Adrenal gland (tissue), 12 donors: ENCODE data around the gene GRIK1. TPM values are rescaled to one million over a fixed set of nuclear protein-coding genes. Genes with fewer than 3 reads are reported as not detected.

Source experiments
- DNase-seq, 7 donors: peaks; one replicate each; pipeline ENCODE4 v3.0.0-alpha.2; 2019 to 2020
- H3K27ac ChIP-seq, 5 donors: fragments of 200-600 bp; sonication (generic) in 4 of 5; 1 replicate in 3 of 5; 2 replicates in 2 of 5; pipeline versions ENCODE4 v1.5.1 to v1.8.0; 2016 to 2020; ENCODE audit warnings: mild to moderate bottlenecking in 1 of 5
- H3K27me3 ChIP-seq: fragments of 200-600 bp; 2 replicates; pipeline ENCODE4 v1.8.0; 2021
- H3K36me3 ChIP-seq, 2 donors: fragments of 200-600 bp; replicated peaks in 1 of 2; 1 replicate in 1 of 2; 2 replicates in 1 of 2; pipeline versions ENCODE4 v1.5.1 to v1.8.0; 2018 to 2022
- H3K4me1 ChIP-seq, 2 donors: fragments of 200-600 bp; replicated peaks in 1 of 2; 1 replicate in 1 of 2; 2 replicates in 1 of 2; pipeline versions ENCODE4 v1.5.1 to v1.8.0; 2018 to 2021
- H3K4me3 ChIP-seq, 4 donors: fragments of 200-600 bp; sonication (generic) in 3 of 4; one replicate each; pipeline ENCODE4 v1.5.1; 2016 to 2018
- H3K9me3 ChIP-seq, 3 donors: fragments of 200-600 bp; sonication (generic) in 1 of 3; replicated peaks in 1 of 3; 1 replicate in 2 of 3; 2 replicates in 1 of 3; pipeline versions ENCODE4 v1.5.1 to v1.8.0; 2016 to 2021
- POLR2A ChIP-seq, 2 donors: fragments of 450-650 bp; IDR thresholded peaks; one replicate each; pipeline ENCODE4 v1.6.1; 2017; ENCODE audit warnings: antibody characterized with exemption in 2 of 2, mild to moderate bottlenecking in 2 of 2, moderate library complexity in 1 of 2
- WGBS, 4 donors: extraction: QIAGEN DNeasy Blood & Tissue Kit in 2 of 4; methylation state at CpG; one replicate each; pipeline versions ENCODE4 v1.1.5 to v1.1.7; 2013 to 2017; 5-methylcytosine and 5-hydroxymethylcytosine counted together
- intact Hi-C, 2 donors: fragments of 100-400 bp; cut with DNase I; formaldehyde crosslinking; loops; one replicate each; pipeline versions ENCODE4 v1.14.1 to v1.15.0; 2022 to 2023
- polyA plus RNA-seq, 3 donors: library from polyadenylated mRNA; stranded (reverse); fragments of 200-250 nt in 2 of 3; fragments of 350-450 nt in 1 of 3; fragmentation: Illumina TruSeq in 1 of 3; extraction: RNeasy Lipid Tissue Mini Kit (QIAGEN cat#74804) in 1 of 3; gene quantifications; one replicate each; pipeline ENCODE4 v1.2.3, GENCODE V29; 2013 to 2014
- total RNA-seq, 9 donors: library from RNA; depleted of rRNA in 4 of 9; stranded (reverse); fragments of >200 nt in 4 of 9; fragments of 120-200 nt in 1 of 9; fragmentation: NEBNext Ultra II Directional in 1 of 9; extraction: Animal tissue kit (Norgen Biotek cat#: 25700) in 1 of 9; gene quantifications; one replicate each; pipeline versions ENCODE4 v1.1.0 to v1.2.4, GENCODE V29; 2013 to 2023
- TF ChIP-seq, protein P1 (sequence below), 6 experiments: fragments of 450-650 bp in 4 of 6; fragments of 200-600 bp in 2 of 6; sonication (generic) in 1 of 6; IDR thresholded peaks; 1 replicate in 5 of 6; 2 replicates in 1 of 6; pipeline versions ENCODE4 v1.5.1 to v1.8.0; 2016 to 2021; ENCODE audit warnings: antibody characterized with exemption in 6 of 6, mild to moderate bottlenecking in 2 of 6, moderate library complexity in 1 of 6
- donor health status: healthy with polysubstance abuse.
- donor health status: Bipolar disorder and iron deficiency.
- donor health status: DM: yes; HTN: yes; CAD: no.
- donor health status: DM: no; HTN: no; CAD: no.
- donor health status: DM: no; HTN: no; CAD: no.
- donor health status: DM: yes; HTN: yes; CAD: no.

GRIK1 gene
- total and polyA plus RNA-seq, 12 donors = 0.23 to 47.4 (median 8.1) TPM; not detected in 3

DNA sequence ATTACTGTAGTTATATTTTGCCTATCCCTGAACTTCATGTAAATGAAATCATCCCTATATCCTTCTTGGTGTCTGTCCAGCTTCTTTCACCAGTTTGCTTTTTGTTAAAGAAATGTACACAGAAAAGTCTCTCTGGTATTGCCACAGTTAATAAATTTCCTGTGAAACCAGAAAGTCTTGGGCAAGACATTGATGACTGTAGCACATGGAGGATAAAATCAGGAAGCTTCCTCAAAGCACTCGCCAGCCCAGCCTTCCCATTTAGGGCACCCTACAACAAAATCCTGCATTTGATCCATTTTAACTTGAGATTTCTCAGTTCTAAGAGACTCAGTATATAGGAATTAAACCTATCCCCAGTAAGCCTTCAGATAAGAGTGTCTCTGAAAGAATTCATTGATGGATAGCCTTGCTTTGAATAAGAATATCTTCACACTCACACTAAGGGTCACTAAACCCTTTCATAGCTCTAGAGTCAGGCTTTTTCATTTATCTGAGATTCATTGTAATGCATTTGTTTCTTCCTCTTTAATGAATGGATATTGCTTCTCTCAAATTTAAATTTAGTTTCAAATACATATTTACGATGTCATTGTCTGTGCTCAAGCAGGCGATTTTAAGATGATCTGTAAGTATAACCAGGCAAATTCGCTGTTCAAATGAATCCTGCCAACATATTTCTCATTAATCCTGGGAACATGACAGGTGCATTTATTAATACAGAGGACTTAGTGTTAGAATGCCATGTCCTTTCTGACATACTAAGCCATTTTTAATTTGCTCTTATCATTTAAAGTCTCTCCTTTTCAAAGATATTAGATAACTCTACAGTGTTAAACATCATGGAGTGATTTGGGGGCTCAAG, 153.1 kb downstream of the GRIK1 start:
- Histone ChIP-seq H3K27ac (no peak overlapping the region), H3K27me3 (no peaks in the 10 kb centered on the region), H3K4me3 (no peak overlapping the region), H3K36me3 (no peaks in the 10 kb centered on the region), H3K4me1 (no peaks in the 10 kb centered on the region), H3K9me3 (no peaks in the 10 kb centered on the region)
- DNase-seq = no peak
- 64 to 73% (median 69%) methylated on average over 4 of the region's 4 CpGs for WGBS, 4 donors
- no peak for TF ChIP-seq POLR2A (IDR thresholded peaks at IDR 0.05)
- TF ChIP-seq, protein P1, sequence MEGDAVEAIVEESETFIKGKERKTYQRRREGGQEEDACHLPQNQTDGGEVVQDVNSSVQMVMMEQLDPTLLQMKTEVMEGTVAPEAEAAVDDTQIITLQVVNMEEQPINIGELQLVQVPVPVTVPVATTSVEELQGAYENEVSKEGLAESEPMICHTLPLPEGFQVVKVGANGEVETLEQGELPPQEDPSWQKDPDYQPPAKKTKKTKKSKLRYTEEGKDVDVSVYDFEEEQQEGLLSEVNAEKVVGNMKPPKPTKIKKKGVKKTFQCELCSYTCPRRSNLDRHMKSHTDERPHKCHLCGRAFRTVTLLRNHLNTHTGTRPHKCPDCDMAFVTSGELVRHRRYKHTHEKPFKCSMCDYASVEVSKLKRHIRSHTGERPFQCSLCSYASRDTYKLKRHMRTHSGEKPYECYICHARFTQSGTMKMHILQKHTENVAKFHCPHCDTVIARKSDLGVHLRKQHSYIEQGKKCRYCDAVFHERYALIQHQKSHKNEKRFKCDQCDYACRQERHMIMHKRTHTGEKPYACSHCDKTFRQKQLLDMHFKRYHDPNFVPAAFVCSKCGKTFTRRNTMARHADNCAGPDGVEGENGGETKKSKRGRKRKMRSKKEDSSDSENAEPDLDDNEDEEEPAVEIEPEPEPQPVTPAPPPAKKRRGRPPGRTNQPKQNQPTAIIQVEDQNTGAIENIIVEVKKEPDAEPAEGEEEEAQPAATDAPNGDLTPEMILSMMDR (IDR thresholded peaks at IDR 0.05) = no peak
- intact Hi-C loops = no loop called here

DNA sequence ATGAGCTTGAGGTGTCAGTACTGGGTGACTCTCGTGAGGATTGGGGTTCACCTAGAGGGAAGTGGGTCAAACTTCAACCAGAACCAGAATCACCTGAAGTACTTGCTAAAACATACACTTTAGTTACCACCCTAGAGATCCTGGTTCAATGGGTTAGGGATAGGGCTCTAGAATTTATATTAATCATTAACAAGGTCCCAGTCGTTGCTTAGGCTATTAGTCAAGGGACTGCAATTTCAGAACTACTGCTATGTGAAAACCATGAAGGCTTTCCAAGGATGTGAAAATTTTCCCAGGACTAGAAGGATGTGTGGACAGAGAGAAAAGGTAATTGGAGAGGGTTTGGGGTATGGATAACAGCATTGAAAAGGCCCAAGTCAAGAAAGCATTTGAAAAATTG, 162.6 kb downstream of the GRIK1 start:
- DNase-seq = no peak
- Histone ChIP-seq H3K9me3 (no peaks in the 10 kb centered on the region), H3K36me3 (no peaks in the 10 kb centered on the region), H3K27me3 (no peaks in the 10 kb centered on the region), H3K27ac (no peak overlapping the region), H3K4me3 (no peak overlapping the region), H3K4me1 (no peaks in the 10 kb centered on the region)
- 77 to 88% (median 85%) methylated on average over 2 of the region's 2 CpGs for WGBS, 4 donors
- intact Hi-C loops = no loop called here
- TF ChIP-seq, protein P1 (IDR thresholded peaks at IDR 0.05) = no peak
- no peak for TF ChIP-seq POLR2A (IDR thresholded peaks at IDR 0.05)

DNA sequence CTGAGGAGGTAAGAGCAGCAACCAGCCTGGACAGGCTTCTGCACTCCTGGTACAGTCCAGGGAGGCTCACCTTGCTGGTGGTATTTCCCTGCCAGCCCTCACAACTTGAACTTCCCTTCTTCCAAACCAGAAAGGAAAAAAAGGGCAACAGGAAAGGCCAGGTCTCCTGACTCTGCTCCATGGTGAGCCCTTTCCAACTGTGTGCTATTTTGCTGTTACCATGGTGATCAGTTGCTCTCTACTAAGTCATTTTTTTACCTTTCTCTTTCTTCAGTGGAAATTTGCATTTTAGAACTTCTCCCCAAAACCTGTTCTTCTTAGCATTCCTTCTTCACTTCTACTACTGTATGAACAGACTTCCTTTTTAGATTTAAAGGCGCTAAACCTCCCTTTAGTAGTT, 164.3 kb downstream of the GRIK1 start:
- intact Hi-C loops = no loop called here
- no peak for TF ChIP-seq POLR2A (IDR thresholded peaks at IDR 0.05)
- TF ChIP-seq, protein P1 (IDR thresholded peaks at IDR 0.05) = no peak

DNA sequence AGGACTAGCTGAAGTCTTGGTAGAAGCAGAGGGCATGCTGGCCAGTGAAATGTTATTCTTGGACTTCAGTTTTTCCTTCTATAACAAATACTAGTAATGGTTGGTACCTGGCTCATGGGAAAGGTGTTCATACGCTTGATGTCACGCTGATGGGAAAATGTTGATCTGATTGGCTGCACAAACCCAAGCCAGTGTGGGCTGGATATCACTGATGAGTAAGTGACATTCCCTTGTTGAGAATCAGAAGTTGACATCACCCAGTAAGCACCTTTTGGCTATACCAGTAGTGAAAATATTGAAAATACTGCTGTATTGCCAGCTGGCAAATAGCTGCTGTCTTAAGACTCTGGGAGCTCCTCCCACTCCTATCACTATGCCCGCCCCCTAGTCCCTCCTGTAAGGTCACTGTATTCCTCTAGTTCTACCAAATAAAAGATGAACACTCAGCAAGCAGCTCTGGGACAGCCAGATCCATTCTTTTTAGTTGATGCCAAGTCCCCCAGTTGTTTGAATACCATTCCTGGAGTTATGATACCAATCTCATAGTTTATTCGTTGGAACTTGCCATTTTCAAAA, 168.2 kb downstream of the GRIK1 start:
- Histone ChIP-seq H3K36me3 (no peaks in the 10 kb centered on the region), H3K4me1 (no peaks in the 10 kb centered on the region), H3K4me3 (no peak overlapping the region), H3K27me3 (no peaks in the 10 kb centered on the region), H3K27ac (no peak overlapping the region), H3K9me3 (no peaks in the 10 kb centered on the region)
- TF ChIP-seq POLR2A (IDR thresholded peaks at IDR 0.05) = no peak
- TF ChIP-seq, protein P1 (IDR thresholded peaks at IDR 0.05) = no peak
- WGBS, 4 donors = 82 to 92% (median 87%) methylated on average over 4 of the region's 4 CpGs
- intact Hi-C loops = no loop called here
- DNase-seq = no peak

More for the DNA sequence above, 164.3 kb downstream of the GRIK1 start:
- Histone ChIP-seq H3K4me3 (no peak overlapping the region), H3K27me3 (no peaks in the 10 kb centered on the region), H3K9me3 (no peaks in the 10 kb centered on the region), H3K36me3 (no peaks in the 10 kb centered on the region), H3K27ac (no peak overlapping the region), H3K4me1 (no peaks in the 10 kb centered on the region)
- WGBS, 4 donors = 91 to 97% (median 91%) methylated on average over 1 of the region's 1 CpG
- no peak for DNase-seq
